Stimulated activated CD4-positive, alpha-beta T cell treated with anti-CD3 and anti-CD28 coated beads, Interleukin-15, amount 100 ng/mL, for 24 hours (primary cell): ENCODE data around the gene PALLD.

Experiments used
- DNase-seq: peaks from one replicate; pipeline ENCODE4 v3.0.0-alpha.2; 2020

Gene PALLD

GRCh38 chr4:168560184-168561180 lies 63.6 kb downstream of the PALLD start:
- no peak for DNase-seq

DNA sequence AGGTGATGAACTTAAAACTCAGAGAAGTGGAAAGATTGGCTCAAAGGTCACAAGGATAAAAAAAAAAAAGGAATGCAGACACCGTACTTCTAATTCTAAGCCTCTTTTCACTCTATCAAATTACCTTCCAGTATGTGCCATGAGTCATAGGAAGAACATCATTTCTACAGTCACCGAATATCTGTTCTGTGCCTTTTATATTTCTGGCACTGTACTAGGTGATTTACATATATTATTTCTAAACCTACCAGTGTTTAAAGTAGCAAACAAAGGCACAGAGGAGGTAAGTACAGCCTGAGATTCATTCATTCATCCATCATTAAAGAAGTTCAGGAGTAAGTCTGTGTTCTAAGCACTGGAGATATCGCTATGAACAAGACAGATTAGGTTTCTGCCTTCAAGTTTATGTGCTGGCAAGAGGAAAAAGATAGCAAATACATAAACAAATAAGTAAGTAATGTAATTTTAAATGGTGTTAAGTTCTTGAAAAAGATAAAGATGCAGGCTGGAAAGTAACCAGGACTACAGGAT lies 65.3 kb downstream of the PALLD start:
- no peak for DNase-seq

DNA sequence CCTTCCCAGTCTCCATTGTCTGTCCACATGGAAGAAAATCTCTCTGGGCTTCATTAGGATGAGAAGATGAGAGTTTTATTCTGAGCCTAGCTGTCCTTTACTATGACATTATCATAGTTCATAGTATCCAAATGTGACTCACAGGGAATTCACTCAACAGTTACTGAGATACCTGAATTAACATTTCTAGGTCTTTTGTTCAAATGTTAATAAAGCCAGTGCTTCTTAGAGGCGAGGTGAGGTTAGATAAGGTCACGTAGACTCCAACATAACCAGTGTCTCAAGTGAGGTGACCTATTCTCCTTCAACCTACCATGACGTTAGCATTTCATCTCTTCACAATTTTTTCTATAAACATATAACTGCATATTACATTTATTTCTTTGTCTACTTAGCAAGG lies 67.2 kb downstream of the PALLD start:
- no peak for DNase-seq

GRCh38 chr4:168565130-168565529 lies 68.3 kb downstream of the PALLD start:
- DNase-seq = no peak

DNA sequence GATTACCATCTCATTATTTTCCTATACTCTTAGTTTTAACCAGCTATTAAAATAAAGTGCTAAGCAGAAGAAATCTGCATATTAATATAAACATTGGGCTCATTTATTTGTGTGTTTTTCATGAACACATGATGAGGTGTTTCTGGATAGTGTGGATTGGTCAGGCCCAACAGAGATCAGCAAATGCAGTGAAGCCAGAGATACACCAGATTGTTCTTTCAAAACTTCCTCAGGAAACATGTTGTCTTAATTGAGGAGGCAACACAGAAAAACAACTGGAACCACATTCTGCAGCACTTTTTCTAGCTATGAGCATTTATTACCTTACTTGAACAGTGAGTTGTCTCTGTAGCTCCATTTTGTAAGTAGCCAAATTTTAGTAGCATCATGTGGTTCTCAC lies 69.9 kb downstream of the PALLD start:
- no peak for DNase-seq

GRCh38 chr4:168569066-168569930 lies 72.4 kb downstream of the PALLD start:
- DNase-seq = peak; percentile 24

DNA sequence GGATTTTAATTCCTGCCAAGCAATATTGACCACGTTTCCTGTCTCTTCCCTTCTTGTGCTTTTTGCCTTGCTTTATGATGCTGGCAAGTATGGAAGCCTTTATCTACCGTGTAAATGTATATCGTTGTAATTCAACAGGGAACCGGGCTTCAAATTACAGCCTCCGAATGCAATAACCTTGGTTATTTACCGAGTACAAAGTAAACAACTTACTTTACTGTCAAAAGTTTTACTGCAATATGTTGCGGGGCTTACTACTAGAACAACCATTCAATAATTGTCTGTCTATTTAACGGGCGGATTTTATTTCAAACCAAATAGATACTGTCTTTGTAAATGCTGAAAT lies 73.1 kb downstream of the PALLD start:
- no peak for DNase-seq

GRCh38 chr4:168570466-168570865 lies 73.6 kb downstream of the PALLD start:
- DNase-seq = no peak

DNA sequence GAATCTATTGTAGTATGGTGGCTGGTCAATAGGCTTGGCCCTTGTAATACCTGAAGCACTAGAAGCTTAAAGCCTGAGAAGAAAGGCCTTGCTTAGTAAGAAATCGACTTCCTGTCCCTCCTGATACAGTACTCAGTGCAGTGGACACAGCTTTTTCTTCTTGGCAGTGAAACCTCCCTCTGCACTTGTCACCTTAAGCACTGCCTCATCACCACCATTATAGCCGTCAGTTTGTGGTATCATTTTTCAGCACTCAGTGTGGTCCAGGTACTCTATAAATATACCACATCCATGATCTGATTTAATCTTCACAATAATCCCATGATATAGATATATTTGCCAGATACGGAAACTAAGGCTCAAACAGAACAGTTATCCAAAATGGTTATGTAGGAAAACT lies 75.2 kb downstream of the PALLD start:
- no peak for DNase-seq

DNA sequence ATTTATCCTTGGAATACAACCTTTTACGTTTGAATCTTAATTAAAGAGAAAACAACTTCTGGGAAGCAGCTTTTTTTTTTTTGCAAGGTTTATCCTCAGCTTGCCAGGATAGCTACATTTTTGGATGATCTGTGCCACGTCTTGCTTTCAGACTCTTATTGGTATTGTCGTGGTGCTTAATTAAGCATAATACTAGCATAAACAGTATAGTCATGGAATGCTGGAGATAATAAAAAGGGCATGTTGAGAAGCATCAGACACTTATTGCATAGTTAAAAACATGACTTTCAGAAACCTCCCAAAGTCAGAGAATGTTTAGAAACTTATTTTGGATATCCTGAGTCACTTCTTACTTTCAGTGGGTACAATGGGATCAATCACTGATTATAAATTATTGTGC lies 77.0 kb downstream of the PALLD start:
- DNase-seq = no peak

- DNase-seq = no peak
Measured at GRCh38 chr4:168574581-168575295, 77.9 kb downstream of the PALLD start.

- no peak for DNase-seq
Measured at GRCh38 chr4:168575473-168575872, 78.6 kb downstream of the PALLD start.

DNA sequence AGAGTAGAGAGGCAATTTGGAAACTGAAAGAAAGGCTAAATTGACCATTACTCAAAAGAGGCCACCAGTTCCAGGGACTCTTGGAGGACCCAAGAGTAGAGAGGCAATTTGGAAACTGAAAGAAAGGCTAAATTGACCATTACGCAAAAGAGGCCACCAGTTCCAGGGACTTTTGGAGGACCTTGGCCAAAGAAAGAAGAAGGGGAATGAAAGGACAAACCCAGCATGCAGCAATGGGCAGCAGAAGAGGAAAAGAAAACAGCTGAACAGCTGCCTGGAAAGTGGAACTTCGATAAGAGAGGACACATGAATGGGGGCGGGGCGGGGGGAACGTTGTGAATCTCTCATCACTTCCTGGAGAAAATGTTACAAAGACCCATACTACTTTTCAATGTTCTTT lies 80.8 kb downstream of the PALLD start:
- no peak for DNase-seq

- DNase-seq = no peak
Measured at GRCh38 chr4:168580228-168580627, 83.4 kb downstream of the PALLD start.

GRCh38 chr4:168584321-168584771 lies 87.5 kb downstream of the PALLD start:
- DNase-seq = no peak

DNA sequence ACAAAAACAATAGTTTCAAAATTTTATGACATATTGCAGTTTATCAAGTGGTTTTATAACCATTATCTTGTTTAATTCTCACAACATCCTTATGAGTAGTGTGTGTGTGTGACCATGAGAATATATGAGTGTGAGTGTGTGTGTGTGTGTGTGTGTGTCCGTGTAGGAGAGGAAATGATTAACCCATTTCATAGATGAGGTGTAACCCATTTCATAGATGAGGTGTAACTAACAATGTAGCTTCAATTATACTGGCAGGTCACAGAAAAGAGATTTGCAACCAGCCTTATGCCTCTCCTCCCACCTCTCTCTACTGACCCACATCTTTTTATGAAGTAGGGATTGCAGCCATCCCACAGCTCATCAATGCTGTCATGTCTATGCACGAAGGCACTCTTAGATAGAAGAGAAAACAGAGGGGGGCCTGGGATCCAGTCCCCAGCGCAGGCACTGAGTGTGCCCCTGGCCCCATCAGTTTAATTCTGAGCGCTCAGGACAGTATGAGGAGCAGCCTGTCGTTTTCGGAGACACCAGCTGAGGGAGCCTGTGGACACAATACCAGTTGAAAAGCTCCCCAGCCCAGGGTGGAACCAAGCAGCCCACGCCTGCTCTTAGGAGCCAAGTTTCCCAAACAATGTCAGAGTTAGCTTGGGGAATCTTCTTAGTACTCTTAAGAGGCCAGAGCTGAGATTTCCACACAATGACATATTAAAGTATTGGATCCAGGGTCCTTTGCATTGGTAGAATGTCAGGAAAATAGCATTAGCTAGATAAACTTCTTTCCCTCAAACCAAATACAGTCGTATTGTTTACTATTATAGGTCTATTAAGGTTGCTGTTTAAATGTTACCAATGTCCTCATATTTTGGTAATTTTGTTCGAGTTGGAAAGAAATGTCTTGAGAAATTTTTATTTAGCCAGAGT lies 88.6 kb downstream of the PALLD start:
- peak; percentile 43 for DNase-seq

GRCh38 chr4:168586926-168587325 lies 90.1 kb downstream of the PALLD start:
- no peak for DNase-seq

DNA sequence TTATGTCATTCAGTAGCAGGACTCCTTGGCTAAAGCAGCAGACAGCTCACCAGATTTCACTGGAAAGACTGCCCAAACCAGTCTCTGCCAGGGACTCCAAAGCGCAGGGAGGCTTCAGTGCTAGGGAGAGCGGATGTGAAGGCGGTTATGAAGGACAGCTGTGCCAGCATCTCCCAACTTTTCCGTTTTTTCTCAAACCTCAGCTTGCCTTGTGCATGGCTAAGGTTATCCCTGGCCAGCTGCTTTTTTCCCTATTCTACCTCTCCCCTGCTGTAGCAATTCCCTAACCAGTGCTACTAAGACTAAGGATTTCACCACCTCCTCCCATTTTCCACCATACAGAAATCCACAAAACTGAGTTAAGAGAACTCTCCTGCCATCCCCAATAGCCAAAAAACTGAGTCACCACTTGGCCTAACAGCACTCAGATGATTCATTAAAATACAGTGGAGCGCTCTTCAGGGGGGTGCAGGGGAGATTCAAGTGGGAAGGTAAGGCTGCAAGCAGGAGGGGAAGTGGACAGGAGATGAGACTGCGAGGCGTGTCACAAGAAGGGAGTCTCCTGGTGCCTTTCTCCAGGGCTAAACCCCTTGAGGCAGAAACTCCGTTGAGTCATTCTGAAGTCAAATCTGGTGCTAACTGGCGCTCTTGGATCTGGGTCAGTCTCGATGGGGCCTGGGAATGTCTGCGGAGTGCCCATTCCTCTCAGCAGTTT lies 90.7 kb downstream of the PALLD start:
- DNase-seq = no peak

- DNase-seq = no peak
Measured at GRCh38 chr4:168588916-168589531, 92.2 kb downstream of the PALLD start.

DNA sequence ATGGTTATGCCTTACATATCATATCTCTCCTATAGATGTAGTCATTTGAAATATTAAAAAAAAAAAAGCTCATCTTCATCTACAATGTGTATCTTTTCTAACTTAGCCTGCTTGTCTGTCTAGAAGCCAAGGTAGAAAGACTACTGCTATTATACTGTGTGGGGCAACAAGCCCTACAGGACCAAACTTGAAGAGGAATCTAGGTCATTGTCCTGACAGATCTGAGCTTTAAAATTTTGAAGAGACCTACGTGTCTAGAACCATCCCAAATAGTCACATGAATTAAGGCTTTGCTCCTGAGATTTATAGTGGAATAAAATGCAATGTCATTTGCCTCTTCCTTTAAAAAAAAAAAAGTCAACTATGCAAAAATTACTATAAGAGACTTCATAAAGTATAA lies 95.8 kb downstream of the PALLD start:
- DNase-seq = no peak

GRCh38 chr4:168593399-168593798 lies 96.5 kb downstream of the PALLD start:
- no peak for DNase-seq
